Measurements from ENCODE around the gene CMKLR1. TPM values are rescaled to one million over a fixed set of nuclear protein-coding genes. Genes with fewer than 3 reads are reported as not detected.

CMKLR1 gene
- total RNA-seq, 1 donor = 0.54 TPM

GRCh38 chr12:108312073-108312659, 26.9 kb downstream of the CMKLR1 start:
- TF ChIP-seq CTCF (IDR thresholded peaks at IDR 0.05; ENCODE audit: insufficient read depth, low read length) = no peak
- DNase-seq (ENCODE audit: low read depth) = no peak
- H3K4me3 ChIP-seq (ENCODE audit: low read depth, low read length) = no peak overlapping the region

GRCh38 chr12:108311605-108312004, 27.5 kb downstream of the CMKLR1 start:
- H3K4me3 ChIP-seq (ENCODE audit: low read depth, low read length) = no peak overlapping the region
- no peak for TF ChIP-seq CTCF (IDR thresholded peaks at IDR 0.05; ENCODE audit: insufficient read depth, low read length)
- no peak for DNase-seq (ENCODE audit: low read depth)

- DNase-seq (ENCODE audit: low read depth) = no peak
- no peak overlapping the region for H3K4me3 ChIP-seq (ENCODE audit: low read depth, low read length)
- TF ChIP-seq CTCF (IDR thresholded peaks at IDR 0.05; ENCODE audit: insufficient read depth, low read length) = no peak
These were observed 28.6 kb downstream of the CMKLR1 start for GRCh38 chr12:108310489-108310888.

GRCh38 chr12:108309674-108310312, 29.3 kb downstream of the CMKLR1 start:
- no peak overlapping the region for H3K4me3 ChIP-seq (ENCODE audit: low read depth, low read length)
- no peak for DNase-seq (ENCODE audit: low read depth)
- no peak for TF ChIP-seq CTCF (IDR thresholded peaks at IDR 0.05; ENCODE audit: insufficient read depth, low read length)

GRCh38 chr12:108308395-108309085, 30.6 kb downstream of the CMKLR1 start:
- TF ChIP-seq CTCF (IDR thresholded peaks at IDR 0.05; ENCODE audit: insufficient read depth, low read length) = no peak
- no peak for DNase-seq (ENCODE audit: low read depth)
- H3K4me3 ChIP-seq (ENCODE audit: low read depth, low read length) = no peak overlapping the region

GRCh38 chr12:108307006-108307405, 32.1 kb downstream of the CMKLR1 start:
- DNase-seq (ENCODE audit: low read depth) = peak; percentile 4

More at GRCh38 chr12:108307006-108307405, 32.1 kb downstream of the CMKLR1 start:
- H3K4me3 ChIP-seq (ENCODE audit: low read depth, low read length) = no peak overlapping the region
- no peak for TF ChIP-seq CTCF (IDR thresholded peaks at IDR 0.05; ENCODE audit: insufficient read depth, low read length)
